LNCaP clone FGC (cell line): ENCODE results near the gene TSGA10.
"Not testable (repeated sequence)": the region's sequence is repeated elsewhere in the genome, so short reads cannot be mapped to it uniquely, and the experiment has no call there.

Source experiments
- DNase-seq: peaks from one replicate; pipeline ENCODE4 v3.0.0-alpha.2; 2011; ENCODE audit warnings: low read depth
- H3K4me3 ChIP-seq: 2 replicates; pipeline ENCODE4 v1.5.1; 2011; ENCODE audit warnings: mild to moderate bottlenecking, low read depth, low read length, control low read depth
- TF ChIP-seq, protein P1 (sequence below): IDR thresholded peaks from 2 replicates; pipeline ENCODE4 v1.5.1; 2012; ENCODE audit warnings: mild to moderate bottlenecking; ENCODE audit not compliant: control insufficient read depth, insufficient read depth; ENCODE audit errors: extremely low read depth

TSGA10 gene

DNA sequence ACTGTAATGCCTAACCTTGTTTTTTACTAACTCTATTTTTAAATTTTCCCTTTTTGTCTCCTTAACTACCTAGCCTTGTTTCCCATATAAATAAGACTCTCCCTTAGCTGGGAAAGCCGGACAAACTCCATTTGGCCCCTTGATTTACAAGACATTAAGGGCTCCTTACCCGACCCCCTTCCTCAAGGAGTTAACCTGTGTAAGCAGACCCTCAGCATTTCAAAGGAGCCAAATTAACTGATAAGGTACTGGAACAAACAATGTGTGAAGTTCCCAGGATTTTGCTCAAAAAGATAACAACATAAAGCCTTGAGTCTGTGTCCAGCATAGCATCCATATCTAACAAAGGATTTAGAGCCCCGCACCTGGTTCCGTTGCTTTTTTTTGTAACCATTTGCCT, 72.9 kb downstream of the TSGA10 start:
- no peak for DNase-seq
- no peak overlapping the region for H3K4me3 ChIP-seq
- TF ChIP-seq, protein P1, sequence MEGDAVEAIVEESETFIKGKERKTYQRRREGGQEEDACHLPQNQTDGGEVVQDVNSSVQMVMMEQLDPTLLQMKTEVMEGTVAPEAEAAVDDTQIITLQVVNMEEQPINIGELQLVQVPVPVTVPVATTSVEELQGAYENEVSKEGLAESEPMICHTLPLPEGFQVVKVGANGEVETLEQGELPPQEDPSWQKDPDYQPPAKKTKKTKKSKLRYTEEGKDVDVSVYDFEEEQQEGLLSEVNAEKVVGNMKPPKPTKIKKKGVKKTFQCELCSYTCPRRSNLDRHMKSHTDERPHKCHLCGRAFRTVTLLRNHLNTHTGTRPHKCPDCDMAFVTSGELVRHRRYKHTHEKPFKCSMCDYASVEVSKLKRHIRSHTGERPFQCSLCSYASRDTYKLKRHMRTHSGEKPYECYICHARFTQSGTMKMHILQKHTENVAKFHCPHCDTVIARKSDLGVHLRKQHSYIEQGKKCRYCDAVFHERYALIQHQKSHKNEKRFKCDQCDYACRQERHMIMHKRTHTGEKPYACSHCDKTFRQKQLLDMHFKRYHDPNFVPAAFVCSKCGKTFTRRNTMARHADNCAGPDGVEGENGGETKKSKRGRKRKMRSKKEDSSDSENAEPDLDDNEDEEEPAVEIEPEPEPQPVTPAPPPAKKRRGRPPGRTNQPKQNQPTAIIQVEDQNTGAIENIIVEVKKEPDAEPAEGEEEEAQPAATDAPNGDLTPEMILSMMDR: no peak

DNA sequence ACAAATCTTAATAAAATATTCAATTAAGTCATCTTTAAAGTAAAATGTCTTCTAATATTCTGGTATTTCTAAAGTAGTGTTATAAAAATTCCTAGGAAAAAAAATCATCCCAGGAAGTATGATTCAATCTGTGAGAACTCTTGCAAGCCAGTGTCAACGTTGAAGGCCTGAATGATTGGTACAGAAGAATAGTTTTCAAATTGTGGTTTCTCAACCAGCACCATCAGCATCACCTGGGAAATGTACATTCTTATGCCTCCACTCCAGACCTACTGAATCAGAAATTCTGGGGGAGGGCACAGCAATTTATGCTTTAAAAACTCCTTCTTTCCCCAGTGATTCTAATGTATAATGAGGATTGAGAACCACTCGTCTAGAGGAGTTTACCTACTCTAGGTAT, 75.5 kb downstream of the TSGA10 start:
- H3K4me3 ChIP-seq: no peak overlapping the region
- TF ChIP-seq, protein P1: no peak
- DNase-seq: no peak

DNA sequence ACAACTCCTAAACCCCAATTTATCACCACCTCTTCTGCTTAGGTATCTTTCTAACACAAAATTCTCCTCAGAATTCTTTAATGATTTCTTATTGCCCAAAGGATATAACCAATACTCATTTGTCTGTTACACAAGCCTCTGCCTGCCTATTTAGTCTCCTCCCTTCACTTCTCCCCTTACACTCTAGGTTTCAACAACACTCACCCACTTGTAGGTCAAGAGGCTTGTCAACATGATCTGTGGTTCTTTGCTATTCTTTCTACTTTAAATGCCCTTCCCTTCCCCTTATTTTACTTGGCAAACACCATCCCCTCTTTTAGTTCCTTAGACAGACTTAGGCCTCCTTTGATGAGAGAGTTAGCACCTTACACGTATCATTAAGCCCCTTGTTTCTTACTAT, 82.2 kb downstream of the TSGA10 start:
- TF ChIP-seq, protein P1: no peak
- no peak overlapping the region for H3K4me3 ChIP-seq
- no peak for DNase-seq

DNA sequence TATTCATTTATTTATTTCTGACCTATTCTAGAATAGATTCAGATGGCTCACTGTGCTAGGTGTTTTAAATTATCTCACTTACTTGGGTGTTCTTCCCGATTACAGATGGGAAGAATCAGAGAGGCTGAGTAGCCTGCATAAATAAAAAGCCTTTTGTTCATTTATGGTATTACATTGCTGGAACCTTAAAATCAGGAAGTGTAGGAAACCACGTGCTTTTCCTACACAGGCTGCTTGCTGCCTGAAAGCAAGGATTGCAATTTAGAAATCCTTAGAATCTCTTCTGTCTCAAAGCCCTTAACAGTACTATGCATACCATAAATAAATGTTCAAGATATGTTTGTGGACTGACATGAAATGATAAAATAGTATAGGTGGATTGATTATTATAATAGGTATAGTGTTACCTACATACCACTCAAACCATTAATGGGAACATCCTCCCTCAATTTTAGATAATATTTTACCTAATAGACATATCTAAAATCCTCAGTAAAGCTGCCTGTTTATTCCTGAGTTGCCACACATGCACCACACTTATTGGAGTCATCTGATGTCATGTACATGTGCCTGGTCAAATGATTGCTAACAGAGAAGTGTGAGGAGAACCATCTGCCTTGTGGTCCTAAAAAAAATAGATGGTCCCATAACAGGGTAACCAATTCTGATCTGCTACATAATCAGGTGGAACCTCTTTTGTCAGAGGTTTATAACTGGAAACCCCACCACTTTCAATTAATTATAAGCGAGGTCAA, 86.7 kb downstream of the TSGA10 start:
- H3K4me3 ChIP-seq: no peak overlapping the region
- TF ChIP-seq, protein P1: no peak
- DNase-seq: no peak

DNA sequence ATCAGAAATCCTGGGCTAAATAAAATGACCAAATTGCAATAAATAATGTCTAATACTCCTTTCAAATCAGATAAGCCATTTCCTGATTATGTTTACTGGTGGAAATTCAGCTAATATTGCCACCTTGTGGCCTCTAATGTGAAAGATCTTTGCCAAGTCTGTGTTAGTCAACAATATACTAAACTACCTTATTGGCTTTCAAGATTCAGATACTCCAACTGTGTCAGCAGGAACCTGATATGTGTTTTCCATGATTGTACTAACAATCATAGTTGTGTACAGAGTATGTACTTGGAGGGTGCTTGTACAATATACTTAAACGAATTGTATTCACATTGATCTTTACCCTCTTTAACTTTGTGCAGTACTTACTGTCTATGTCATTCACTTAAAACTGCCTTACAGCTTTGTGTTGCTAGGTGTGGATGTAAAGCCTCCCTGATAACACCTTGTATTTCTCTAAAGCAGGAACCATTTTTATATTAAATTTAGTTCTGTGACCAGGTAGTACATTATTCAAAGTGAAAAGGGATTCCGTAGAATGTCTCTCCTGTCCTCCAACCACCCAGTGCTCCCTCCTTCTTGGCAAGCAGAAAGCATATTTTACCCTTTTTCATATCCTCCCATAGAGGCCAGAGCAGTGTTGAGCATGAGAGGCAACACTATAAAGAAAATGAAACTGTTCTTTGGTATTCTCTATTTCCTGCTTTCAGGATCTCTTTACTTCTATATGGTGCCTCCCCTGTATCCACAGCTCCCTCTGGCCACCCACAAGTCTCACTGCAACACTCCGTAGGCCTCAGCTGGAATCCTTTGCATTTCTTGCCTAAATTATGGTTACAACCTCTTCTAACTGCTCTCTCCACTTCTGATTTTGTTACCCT, 88.4 kb downstream of the TSGA10 start:
- TF ChIP-seq, protein P1: peak; percentile 61
- H3K4me3 ChIP-seq: no peak overlapping the region
- DNase-seq: peak; percentile 58

DNA sequence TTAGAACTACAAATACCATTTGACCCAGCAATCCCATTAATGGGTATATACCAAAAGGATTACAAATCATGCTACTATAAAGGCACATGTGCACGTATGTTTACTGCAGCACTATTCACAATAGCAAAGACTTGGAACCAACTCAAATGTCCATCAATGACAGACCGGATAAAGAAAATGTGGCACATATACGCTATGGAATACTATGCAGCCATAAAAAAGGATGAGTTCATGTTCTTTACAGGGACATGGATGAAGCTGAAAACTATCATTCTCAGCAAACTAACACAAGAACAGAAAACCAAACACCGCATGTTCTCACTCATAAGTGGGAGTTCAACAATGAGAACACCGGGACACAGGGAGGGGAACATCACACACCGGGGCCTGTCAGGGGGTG, 105.6 kb downstream of the TSGA10 start:
- DNase-seq, H3K4me3 ChIP-seq: not testable (repeated sequence)

DNA sequence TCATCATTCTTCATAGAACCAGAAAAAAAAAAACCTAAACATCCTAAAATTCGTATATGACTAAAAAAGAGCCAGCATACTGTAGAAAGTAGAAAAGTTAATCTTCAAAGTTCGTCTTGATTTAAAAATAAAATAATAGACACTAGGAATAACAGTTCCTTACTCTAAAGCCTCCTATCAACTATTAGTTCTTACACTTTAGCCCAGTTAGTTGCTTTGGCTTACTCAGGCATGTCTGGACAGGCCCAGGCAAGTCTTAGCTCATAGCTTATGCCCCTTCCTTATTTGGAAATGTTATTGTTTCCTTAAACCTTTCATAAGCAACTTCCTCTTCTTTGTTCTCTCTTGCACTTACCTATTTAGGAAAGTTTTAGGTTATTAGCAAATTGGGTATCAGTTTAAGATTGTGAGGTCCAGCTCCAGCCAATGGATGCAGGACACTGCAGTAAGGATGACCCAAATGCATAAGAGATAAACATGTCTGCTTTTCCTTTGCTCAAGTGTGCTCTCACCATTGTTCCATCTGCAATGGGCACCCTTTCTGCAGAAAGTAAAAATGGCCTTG, 113.9 kb downstream of the TSGA10 start:
- H3K4me3 ChIP-seq: not testable (repeated sequence)
- DNase-seq: peak; percentile 6
